AG10803 (cell line): ENCODE data around the gene FAM3A.

ENCODE experiments used
- DNase-seq: peaks from one replicate; pipeline ENCODE4 v3.0.0; 2010; ENCODE audit warnings: low read depth
- H3K4me3 ChIP-seq: 2 replicates; pipeline ENCODE4 v1.5.1; 2011; ENCODE audit warnings: mild to moderate bottlenecking, low read length, control low read depth
- TF ChIP-seq, protein P1 (sequence below): conservative IDR thresholded peaks from 2 replicates; pipeline ENCODE4 v1.5.1; 2011; ENCODE audit warnings: mild to moderate bottlenecking, low read length, control low read depth, inconsistent platforms

FAM3A gene

DNA sequence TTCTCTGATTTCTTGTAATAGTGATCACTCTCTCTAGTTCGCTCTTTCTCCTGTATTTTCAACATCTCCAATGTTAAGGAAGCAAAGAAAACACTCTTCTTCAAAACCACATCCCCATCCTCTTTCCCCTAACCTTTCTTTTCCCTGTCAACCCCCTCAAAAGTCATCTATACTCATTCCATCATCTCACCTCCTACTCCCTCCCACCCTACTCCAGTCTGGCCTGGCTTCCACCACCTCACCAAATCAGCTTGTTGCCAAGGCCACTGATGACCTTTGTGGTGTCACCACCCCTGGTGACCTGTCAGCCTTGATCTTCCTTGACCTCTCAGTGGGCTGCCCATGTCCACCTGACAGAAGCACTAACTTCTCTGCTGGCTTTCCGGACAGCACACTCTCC lies 2.3 kb downstream of the FAM3A start:
- no peak overlapping the region for H3K4me3 ChIP-seq
- TF ChIP-seq, protein P1, sequence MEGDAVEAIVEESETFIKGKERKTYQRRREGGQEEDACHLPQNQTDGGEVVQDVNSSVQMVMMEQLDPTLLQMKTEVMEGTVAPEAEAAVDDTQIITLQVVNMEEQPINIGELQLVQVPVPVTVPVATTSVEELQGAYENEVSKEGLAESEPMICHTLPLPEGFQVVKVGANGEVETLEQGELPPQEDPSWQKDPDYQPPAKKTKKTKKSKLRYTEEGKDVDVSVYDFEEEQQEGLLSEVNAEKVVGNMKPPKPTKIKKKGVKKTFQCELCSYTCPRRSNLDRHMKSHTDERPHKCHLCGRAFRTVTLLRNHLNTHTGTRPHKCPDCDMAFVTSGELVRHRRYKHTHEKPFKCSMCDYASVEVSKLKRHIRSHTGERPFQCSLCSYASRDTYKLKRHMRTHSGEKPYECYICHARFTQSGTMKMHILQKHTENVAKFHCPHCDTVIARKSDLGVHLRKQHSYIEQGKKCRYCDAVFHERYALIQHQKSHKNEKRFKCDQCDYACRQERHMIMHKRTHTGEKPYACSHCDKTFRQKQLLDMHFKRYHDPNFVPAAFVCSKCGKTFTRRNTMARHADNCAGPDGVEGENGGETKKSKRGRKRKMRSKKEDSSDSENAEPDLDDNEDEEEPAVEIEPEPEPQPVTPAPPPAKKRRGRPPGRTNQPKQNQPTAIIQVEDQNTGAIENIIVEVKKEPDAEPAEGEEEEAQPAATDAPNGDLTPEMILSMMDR = no peak
- no peak for DNase-seq

- TF ChIP-seq, protein P1 = no peak
- no peak overlapping the region for H3K4me3 ChIP-seq
- no peak for DNase-seq
Measured at GRCh38 chrX:154512879-154513553, 3.0 kb downstream of the FAM3A start.

DNA sequence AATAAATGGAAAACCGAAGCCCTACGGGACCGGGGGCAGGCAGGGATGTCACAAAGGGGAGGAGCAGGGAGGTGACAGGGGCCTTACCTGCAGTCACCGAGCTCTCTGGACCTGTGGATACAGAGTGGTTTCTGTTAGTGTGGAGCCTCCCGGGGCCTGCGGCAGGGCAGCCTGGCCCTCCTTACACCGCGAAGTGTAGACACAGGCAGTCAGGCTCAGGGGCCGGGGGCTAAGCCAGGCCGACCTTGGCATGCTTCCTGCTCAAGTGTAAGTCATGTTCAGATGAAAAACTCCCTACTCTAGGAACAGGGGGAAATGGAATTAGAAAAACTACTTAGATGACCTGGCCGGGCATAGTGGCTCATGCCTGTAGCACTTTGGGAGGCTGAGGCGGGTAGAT lies 4.3 kb downstream of the FAM3A start:
- no peak for DNase-seq
- H3K4me3 ChIP-seq = no peak overlapping the region
- TF ChIP-seq, protein P1 = no peak

- H3K4me3 ChIP-seq = no peak overlapping the region
- TF ChIP-seq, protein P1 = no peak
- DNase-seq = no peak
Measured at GRCh38 chrX:154509455-154509854, 6.6 kb downstream of the FAM3A start.

DNA sequence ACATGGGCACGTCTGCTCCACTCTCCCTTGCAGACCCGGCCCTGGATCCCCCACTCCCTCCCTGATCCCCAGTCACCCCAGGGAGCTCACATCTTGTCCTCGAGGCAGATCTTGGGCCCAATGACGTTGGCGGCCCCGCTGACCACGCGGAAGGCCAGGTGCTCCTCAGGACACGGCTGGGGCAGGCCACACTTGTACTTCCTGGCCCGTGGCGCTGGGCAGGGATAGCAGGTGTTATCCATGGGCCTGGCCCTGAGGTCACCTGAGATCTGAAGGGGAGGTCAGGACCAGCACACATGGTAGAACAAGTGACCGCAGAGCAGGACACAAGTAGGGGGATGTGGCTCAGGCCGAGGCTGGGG lies 7.7 kb downstream of the FAM3A start:
- no peak overlapping the region for H3K4me3 ChIP-seq
- no peak for DNase-seq
- TF ChIP-seq, protein P1 = no peak

GRCh38 chrX:154507673-154508383 lies 8.2 kb downstream of the FAM3A start:
- H3K4me3 ChIP-seq = no peak overlapping the region
- TF ChIP-seq, protein P1 = no peak
- DNase-seq = no peak

DNA sequence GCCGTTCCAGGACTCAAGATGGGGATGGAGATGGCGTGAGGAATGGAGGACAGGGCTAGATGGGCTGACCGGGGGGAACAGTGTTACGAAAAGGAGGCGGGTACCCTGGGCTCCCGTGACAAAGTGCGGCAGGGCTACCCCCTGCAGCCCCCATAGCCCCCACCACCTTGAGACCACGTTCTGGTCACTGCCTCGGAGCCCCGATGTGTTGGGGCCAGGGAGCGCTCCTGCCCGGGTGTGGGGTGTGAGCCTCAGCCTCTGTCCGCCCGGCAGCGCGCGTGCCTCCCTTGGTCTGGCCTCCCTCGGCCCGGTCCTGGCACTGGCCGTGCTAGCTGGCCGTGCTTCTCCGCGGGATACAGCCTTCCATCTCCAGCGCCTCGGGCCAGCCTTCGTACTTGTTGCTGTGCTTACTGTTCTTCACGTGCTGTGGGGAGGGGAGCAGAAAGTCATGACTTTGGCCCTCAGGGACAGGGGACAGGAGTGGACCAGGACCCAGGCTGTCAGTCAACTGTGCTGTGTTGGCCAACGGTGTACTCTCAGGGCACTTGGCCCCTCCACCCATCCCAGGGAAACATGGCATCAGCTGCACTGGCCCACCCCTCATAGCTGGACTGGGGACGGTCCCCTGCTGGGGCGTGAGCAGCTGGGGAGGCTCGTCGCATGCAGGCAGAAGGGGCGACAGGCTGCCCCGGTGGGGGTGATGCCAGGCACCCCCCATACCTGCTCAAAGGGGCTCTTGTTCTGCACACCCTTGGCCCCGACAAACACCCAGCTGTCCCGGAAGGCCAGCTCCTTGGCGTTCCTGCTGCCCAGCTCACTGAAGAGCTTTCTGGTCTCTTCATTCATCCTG lies 9.3 kb downstream of the FAM3A start:
- TF ChIP-seq, protein P1 = no peak
- DNase-seq = no peak
- no peak overlapping the region for H3K4me3 ChIP-seq
